Nephron (organoid): ENCODE measurements around the gene IFNB1.
A peak's percentile ranks its signal among the peaks of the same experiment; 100 is the strongest.

ENCODE experiments used
- H3K27ac Mint-ChIP-seq, 3 experiments: 2 replicates each; pipeline ENCODE4 v1.8.0; 2020; ENCODE audit warnings: mixed read lengths in 3 of 3, mild to moderate bottlenecking in 2 of 3, moderate library complexity in 1 of 3
- H3K27me3 Mint-ChIP-seq: 2 replicates; pipeline ENCODE4 v1.8.0; 2021; ENCODE audit warnings: low read depth, mild to moderate bottlenecking, moderate library complexity, mixed read lengths
- H3K36me3 Mint-ChIP-seq: 2 replicates; pipeline ENCODE4 v1.8.0; 2020; ENCODE audit warnings: low read depth, mixed read lengths
- H3K4me1 Mint-ChIP-seq: 2 replicates; pipeline ENCODE4 v1.8.0; 2020; ENCODE audit warnings: mixed read lengths
- H3K4me3 Mint-ChIP-seq, 3 experiments: 2 replicates each; pipeline ENCODE4 v1.8.0; 2020; ENCODE audit warnings: mild to moderate bottlenecking in 3 of 3, mixed read lengths in 3 of 3, moderate library complexity in 2 of 3
- H3K9me3 Mint-ChIP-seq: 2 replicates; pipeline ENCODE4 v1.8.0; 2020; ENCODE audit warnings: mixed read lengths
- CTCF ChIP-seq, 3 experiments: fragments of 200-600 bp; sonication (generic); IDR thresholded peaks; one replicate each; pipeline ENCODE4 v1.5.0; 2021; ENCODE audit warnings: antibody characterized with exemption in 3 of 3; ENCODE audit not compliant: unreplicated experiment in 3 of 3

The IFNB1 gene

GRCh38 chr9:21110708-21111576 lies 33.2 kb upstream of the IFNB1 start:
- Mint-ChIP-seq H3K4me3 (no peak overlapping the region), H3K9me3 (no peaks in the 10 kb centered on the region), H3K27me3 (no peaks in the 10 kb centered on the region), H3K4me1 (no peaks in the 10 kb centered on the region), H3K27ac (no peak overlapping the region), H3K36me3 (no peaks in the 10 kb centered on the region)
- peak; percentile 81 to 90 (median 90) for TF ChIP-seq CTCF (IDR thresholded peaks at IDR 0.05; ENCODE audit: unreplicated experiment in 3 of 3)

GRCh38 chr9:21104787-21105186 lies 27.0 kb upstream of the IFNB1 start:
- Mint-ChIP-seq H3K36me3 (no peaks in the 10 kb centered on the region), H3K27me3 (peaks cover 3% of the 10 kb centered on the region), H3K4me3 (no peak overlapping the region)

GRCh38 chr9:21102305-21102704 lies 24.6 kb upstream of the IFNB1 start:
- TF ChIP-seq CTCF (IDR thresholded peaks at IDR 0.05; ENCODE audit: unreplicated experiment in 3 of 3), result no peak
- H3K9me3 Mint-ChIP-seq, result no peaks in the 10 kb centered on the region
- H3K4me1 Mint-ChIP-seq, result no peaks in the 10 kb centered on the region
- H3K27me3 Mint-ChIP-seq, result peaks cover 3% of the 10 kb centered on the region
- no peak overlapping the region for H3K4me3 Mint-ChIP-seq
- no peaks in the 10 kb centered on the region for H3K36me3 Mint-ChIP-seq
- H3K27ac Mint-ChIP-seq, result no peak overlapping the region

More at GRCh38 chr9:21104787-21105186, 27.0 kb upstream of the IFNB1 start:
- Mint-ChIP-seq H3K9me3 (no peaks in the 10 kb centered on the region), H3K27ac (no peak overlapping the region), H3K4me1 (no peaks in the 10 kb centered on the region)
- TF ChIP-seq CTCF (IDR thresholded peaks at IDR 0.05; ENCODE audit: unreplicated experiment in 3 of 3), result no peak

GRCh38 chr9:21097817-21098216 lies 20.1 kb upstream of the IFNB1 start:
- H3K9me3 Mint-ChIP-seq, result no peaks in the 10 kb centered on the region

GRCh38 chr9:21096901-21097255 lies 19.1 kb upstream of the IFNB1 start:
- TF ChIP-seq CTCF (IDR thresholded peaks at IDR 0.05; ENCODE audit: unreplicated experiment in 3 of 3), result no peak

More at GRCh38 chr9:21097817-21098216, 20.1 kb upstream of the IFNB1 start:
- Mint-ChIP-seq H3K27me3 (peaks cover under 1% of the 10 kb centered on the region), H3K27ac (no peak overlapping the region), H3K36me3 (no peaks in the 10 kb centered on the region), H3K4me1 (peaks cover 12% of the 10 kb centered on the region), H3K4me3 (no peak overlapping the region)
- no peak for TF ChIP-seq CTCF (IDR thresholded peaks at IDR 0.05; ENCODE audit: unreplicated experiment in 3 of 3)

More at GRCh38 chr9:21096901-21097255, 19.1 kb upstream of the IFNB1 start:
- H3K4me1 Mint-ChIP-seq, result peaks cover 12% of the 10 kb centered on the region
- no peaks in the 10 kb centered on the region for H3K36me3 Mint-ChIP-seq
- H3K4me3 Mint-ChIP-seq, result no peak overlapping the region
- H3K27ac Mint-ChIP-seq, result no peak overlapping the region
- H3K9me3 Mint-ChIP-seq, result no peaks in the 10 kb centered on the region
- H3K27me3 Mint-ChIP-seq, result no peaks in the 10 kb centered on the region
